OCI-LY7 (cell line): ENCODE results near the gene PTPN18. TPM values are rescaled to one million over a fixed set of nuclear protein-coding genes. Genes with fewer than 3 reads are reported as not detected.

ENCODE experiments used
- BruUV-seq: library from RNA; stranded (reverse); fragments of 400-500 nt; replicated peaks from 2 replicates; lab custom pipeline; 2021; lab: Mats Ljungman, UMichigan
- CTCF ChIA-PET: fragments of 300-600 bp; sonication (Branson Sonifier 250); formaldehyde crosslinking; loops from one replicate; lab custom pipeline; 2022; ENCODE audit warnings: antibody characterized with exemption; ENCODE audit not compliant: unreplicated experiment; lab: Charles Lee
- POLR2A ChIA-PET: fragments of 300-600 bp; sonication (Branson Sonifier 250); formaldehyde crosslinking; loops from one replicate; lab custom pipeline; 2022; ENCODE audit warnings: antibody characterized with exemption; lab: Charles Lee
- DNase-seq: peaks from one replicate; pipeline ENCODE4 v3.0.0-alpha.2; 2015; ENCODE audit warnings: low spot score
- H2AFZ ChIP-seq: fragments of 200-600 bp; sonication (generic), shearing (Covaris generic); 2 replicates; pipeline ENCODE4 v1.6.1; 2014; ENCODE audit warnings: mild to moderate bottlenecking, antibody characterized with exemption, low read length, moderate library complexity
- H3K27ac ChIP-seq: fragments of 200-600 bp; sonication (generic); 2 replicates; pipeline ENCODE4 v1.5.1; 2014; ENCODE audit warnings: mixed run types, low read depth, mild to moderate bottlenecking, moderate library complexity, low read length, inconsistent platforms; ENCODE audit not compliant: poor library complexity, severe bottlenecking
- H3K36me3 ChIP-seq: fragments of 200-600 bp; sonication (generic); 2 replicates; pipeline ENCODE4 v1.6.1; 2014; ENCODE audit warnings: mild to moderate bottlenecking, antibody characterized with exemption, low read length, moderate library complexity, mixed read lengths; ENCODE audit not compliant: insufficient read depth
- H3K4me1 ChIP-seq: fragments of 200-600 bp; sonication (generic); 2 replicates; pipeline ENCODE4 v1.5.1; 2014; ENCODE audit warnings: mild to moderate bottlenecking, low read length; ENCODE audit not compliant: insufficient read depth, poor library complexity, severe bottlenecking
- H3K4me2 ChIP-seq: fragments of 200-600 bp; sonication (generic); 2 replicates; pipeline ENCODE4 v1.6.1; 2014; ENCODE audit warnings: mild to moderate bottlenecking, low read length
- H3K4me3 ChIP-seq: fragments of 200-600 bp; sonication (generic); 2 replicates; pipeline ENCODE4 v1.5.1; 2014; ENCODE audit warnings: mild to moderate bottlenecking, low read depth, low read length; ENCODE audit not compliant: poor library complexity, severe bottlenecking
- H3K79me2 ChIP-seq: fragments of 200-600 bp; sonication (generic); 2 replicates; pipeline ENCODE4 v1.6.1; 2016; ENCODE audit warnings: low read depth, mild to moderate bottlenecking, low read length, moderate library complexity, mixed read lengths; ENCODE audit not compliant: insufficient read depth
- H3K9me2 ChIP-seq: fragments of 200-600 bp; sonication (generic); 2 replicates; pipeline ENCODE4 v1.6.1; 2016; ENCODE audit warnings: mild to moderate bottlenecking, low read length, mixed read lengths; ENCODE audit not compliant: insufficient read depth
- H3K9me3 ChIP-seq: fragments of 200-600 bp; sonication (generic); 2 replicates; pipeline ENCODE4 v1.6.1; 2014; ENCODE audit warnings: mild to moderate bottlenecking, mixed run types, low read length, mixed read lengths
- H4K20me1 ChIP-seq: fragments of 200-600 bp; sonication (generic); 2 replicates; pipeline ENCODE4 v1.6.1; 2014; ENCODE audit warnings: mild to moderate bottlenecking, antibody characterized with exemption, low read length, moderate library complexity, mixed read lengths; ENCODE audit not compliant: insufficient read depth
- EZH2phosphoT487 ChIP-seq: fragments of 200-600 bp; sonication (generic); IDR thresholded peaks from 2 replicates; pipeline ENCODE4 v1.6.1; 2018; ENCODE audit warnings: low read depth, borderline replicate concordance, mild to moderate bottlenecking, mixed run types, antibody characterized with exemption, low read length, moderate library complexity, mixed read lengths
- intact Hi-C: fragments of 100-400 bp; cut with micrococcal nuclease; formaldehyde crosslinking; loops from one replicate; pipeline ENCODE4 v1.10.0; 2022; ENCODE audit not compliant: unreplicated experiment
- total RNA-seq, 2 experiments: library from RNA; depleted of rRNA in 1 of 2; stranded (reverse); fragments of >200 nt in 1 of 2; shearing (Covaris generic) in 1 of 2; gene quantifications; 2 replicates each; pipeline ENCODE4 v1.2.3, GENCODE V29; 2014 to 2022
- TF ChIP-seq, protein P1 (sequence below): fragments of 200-600 bp; sonication (generic); conservative IDR thresholded peaks from 2 replicates; pipeline ENCODE4 v1.5.1; 2014; ENCODE audit warnings: mild to moderate bottlenecking, antibody characterized with exemption, low read length, moderate library complexity, mixed read lengths

Gene PTPN18
- total RNA-seq, 2 experiments from 2014 or later = 96.6 to 309 TPM

DNA sequence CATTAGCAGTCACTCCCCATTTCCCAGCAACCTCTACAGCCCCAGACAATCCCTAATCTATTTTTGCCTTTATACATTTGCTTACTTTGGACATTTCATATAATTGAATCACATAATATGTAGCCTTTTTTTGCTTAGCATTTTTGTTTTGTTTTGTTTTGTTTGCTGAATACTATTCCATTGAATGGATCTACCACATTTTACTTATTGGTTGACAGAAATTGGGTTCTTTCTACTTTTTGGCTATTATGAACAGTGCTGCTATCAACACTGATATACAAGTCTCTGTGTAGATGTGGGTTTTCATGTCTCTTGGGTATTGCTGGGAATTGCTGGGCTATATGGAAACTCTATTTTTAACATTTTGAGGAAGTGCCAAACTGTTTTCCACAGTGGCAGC is 7.6 kb downstream of the PTPN18 start:
- peaks cover 11% of the 10 kb centered on the region; the same call in 1 of the 2 replicates for H3K9me3 ChIP-seq
- no peak for TF ChIP-seq EZH2phosphoT487
- TF ChIP-seq, protein P1, sequence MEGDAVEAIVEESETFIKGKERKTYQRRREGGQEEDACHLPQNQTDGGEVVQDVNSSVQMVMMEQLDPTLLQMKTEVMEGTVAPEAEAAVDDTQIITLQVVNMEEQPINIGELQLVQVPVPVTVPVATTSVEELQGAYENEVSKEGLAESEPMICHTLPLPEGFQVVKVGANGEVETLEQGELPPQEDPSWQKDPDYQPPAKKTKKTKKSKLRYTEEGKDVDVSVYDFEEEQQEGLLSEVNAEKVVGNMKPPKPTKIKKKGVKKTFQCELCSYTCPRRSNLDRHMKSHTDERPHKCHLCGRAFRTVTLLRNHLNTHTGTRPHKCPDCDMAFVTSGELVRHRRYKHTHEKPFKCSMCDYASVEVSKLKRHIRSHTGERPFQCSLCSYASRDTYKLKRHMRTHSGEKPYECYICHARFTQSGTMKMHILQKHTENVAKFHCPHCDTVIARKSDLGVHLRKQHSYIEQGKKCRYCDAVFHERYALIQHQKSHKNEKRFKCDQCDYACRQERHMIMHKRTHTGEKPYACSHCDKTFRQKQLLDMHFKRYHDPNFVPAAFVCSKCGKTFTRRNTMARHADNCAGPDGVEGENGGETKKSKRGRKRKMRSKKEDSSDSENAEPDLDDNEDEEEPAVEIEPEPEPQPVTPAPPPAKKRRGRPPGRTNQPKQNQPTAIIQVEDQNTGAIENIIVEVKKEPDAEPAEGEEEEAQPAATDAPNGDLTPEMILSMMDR = no peak
- no peak for DNase-seq
- peaks cover 2% of the 10 kb centered on the region for H3K4me1 ChIP-seq
- H3K4me3 ChIP-seq = no peak overlapping the region
- no peak overlapping the region for H2AFZ ChIP-seq
- ChIA-PET CTCF (no interaction called here), POLR2A (no interaction called here)
- H3K79me2 ChIP-seq = no peaks in the 10 kb centered on the region
- no peaks in the 10 kb centered on the region; the same call in 1 of the 2 replicates for H3K36me3 ChIP-seq
- no peak overlapping the region for H3K4me2 ChIP-seq
- H4K20me1 ChIP-seq = no peaks in the 10 kb centered on the region
- H3K27ac ChIP-seq = no peak overlapping the region
- intact Hi-C loops = no loop called here
- no TSS peak for BruUV-seq
- no peaks in the 10 kb centered on the region for H3K9me2 ChIP-seq

DNA sequence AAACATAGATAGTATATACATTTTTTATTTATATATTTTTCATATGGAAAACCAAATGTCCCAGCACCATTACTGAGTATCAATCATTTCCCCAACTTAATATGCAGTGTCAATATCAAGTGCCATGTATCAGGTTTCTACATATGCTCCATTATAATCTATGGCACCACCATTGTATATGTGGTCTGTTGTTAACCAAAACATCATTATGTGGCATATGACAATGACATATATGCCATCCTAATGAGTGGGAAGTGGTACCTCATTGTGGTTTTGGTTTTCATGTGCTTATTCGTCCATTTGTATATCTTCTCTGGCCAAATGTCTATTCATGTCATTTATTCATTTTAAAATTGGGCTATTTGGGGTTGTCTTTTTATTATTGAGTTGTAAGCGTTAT is 9.2 kb downstream of the PTPN18 start:
- H3K27ac ChIP-seq = no peak overlapping the region
- peaks cover 11% of the 10 kb centered on the region; the same call in 1 of the 2 replicates for H3K9me3 ChIP-seq
- no peaks in the 10 kb centered on the region for H3K79me2 ChIP-seq
- no peak for DNase-seq
- no peaks in the 10 kb centered on the region for H3K9me2 ChIP-seq
- no peak overlapping the region for H2AFZ ChIP-seq
- intact Hi-C loops = no loop called here
- H4K20me1 ChIP-seq = no peaks in the 10 kb centered on the region
- BruUV-seq = no TSS peak
- H3K4me3 ChIP-seq = no peak overlapping the region
- CTCF ChIA-PET = no interaction called here
- H3K4me1 ChIP-seq = peaks cover 18% of the 10 kb centered on the region
- TF ChIP-seq, protein P1 = no peak
- no peak for TF ChIP-seq EZH2phosphoT487
- H3K36me3 ChIP-seq = no peaks in the 10 kb centered on the region; the same call in 1 of the 2 replicates
- POLR2A ChIA-PET = no interaction called here
- no peak overlapping the region for H3K4me2 ChIP-seq

DNA sequence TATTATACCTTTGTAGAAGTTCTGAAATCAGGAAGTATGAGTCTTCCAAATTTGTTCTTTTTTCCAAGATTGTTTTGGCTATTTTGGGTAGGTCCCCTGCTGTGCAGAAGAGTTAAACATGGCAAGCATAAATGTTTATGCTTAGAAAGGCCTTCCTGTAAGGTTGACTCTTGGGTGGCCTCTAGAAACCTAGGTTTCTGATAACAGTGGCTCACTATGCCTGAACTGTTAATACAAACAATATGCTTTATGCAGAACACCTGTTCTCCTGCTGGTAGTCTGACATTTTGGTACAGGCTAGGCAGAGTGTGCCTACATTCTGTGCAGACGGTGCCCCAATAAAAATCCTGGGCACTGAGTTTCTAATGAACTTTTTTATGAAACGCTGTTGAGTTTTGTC is 10.1 kb downstream of the PTPN18 start:
- CTCF ChIA-PET = no interaction called here
- Histone ChIP-seq H3K4me3 (no peak overlapping the region), H3K9me2 (no peaks in the 10 kb centered on the region), H3K4me1 (peaks cover 27% of the 10 kb centered on the region), H2AFZ (no peak overlapping the region), H3K79me2 (peaks cover 3% of the 10 kb centered on the region; the same call in 1 of the 2 replicates), H3K4me2 (no peak overlapping the region), H4K20me1 (no peaks in the 10 kb centered on the region), H3K36me3 (no peaks in the 10 kb centered on the region; the same call in 1 of the 2 replicates), H3K27ac (no peak overlapping the region), H3K9me3 (peaks cover 11% of the 10 kb centered on the region; the same call in 1 of the 2 replicates)
- intact Hi-C loops = no loop called here
- TF ChIP-seq, protein P1 = no peak
- TF ChIP-seq EZH2phosphoT487 = no peak
- no TSS peak for BruUV-seq
- POLR2A ChIA-PET = interaction anchor here (0.5 kb wide), 2 partner anchors 12 to 181 kb away, joined by 3 to 4 read pairs; no protein-coding TSS in a partner anchor
- no peak for DNase-seq
